GM18498 (cell line): ENCODE data around the gene LRP4.
A peak's percentile ranks its signal among the peaks of the same experiment; 100 is the strongest.

Source experiments
- ATAC-seq: cut with Tn5 transposase; IDR thresholded peaks from one replicate; pipeline ENCODE4 v1.9.1; 2021; ENCODE audit warnings: mild to moderate bottlenecking, moderate library complexity; ENCODE audit not compliant: unreplicated experiment

LRP4 gene

GRCh38 chr11:46850829-46851380 is 67.4 kb downstream of the LRP4 start:
- ATAC-seq, result no peak

- no peak for ATAC-seq
Observed at GRCh38 chr11:46849631-46850030, 68.7 kb downstream of the LRP4 start.

- ATAC-seq, result peak; percentile 7
Observed at GRCh38 chr11:46846510-46846830, 71.9 kb downstream of the LRP4 start.

- peak; percentile 95 for ATAC-seq
Observed at GRCh38 chr11:46845740-46846509, 72.4 kb downstream of the LRP4 start, which contains the start of gene CKAP5. Gene CKAP5 (minus strand): TSS chr11:46846280. CDS start chr11:46821231, 25,049 bp downstream.

GRCh38 chr11:46845440-46845739 is 73.0 kb downstream of the LRP4 start:
- no peak for ATAC-seq

- ATAC-seq, result no peak
Observed at GRCh38 chr11:46840116-46840515, 78.2 kb downstream of the LRP4 start.

GRCh38 chr11:46838501-46838900 is 79.8 kb downstream of the LRP4 start:
- ATAC-seq, result no peak

- ATAC-seq, result no peak
Observed at GRCh38 chr11:46837860-46838259, 80.5 kb downstream of the LRP4 start.

GRCh38 chr11:46836870-46837269 is 81.5 kb downstream of the LRP4 start:
- ATAC-seq, result no peak

- no peak for ATAC-seq
Observed at GRCh38 chr11:46836431-46836830, 81.9 kb downstream of the LRP4 start.

GRCh38 chr11:46835897-46836296 is 82.5 kb downstream of the LRP4 start:
- ATAC-seq, result no peak

- no peak for ATAC-seq
Observed at GRCh38 chr11:46834821-46835220, 83.5 kb downstream of the LRP4 start.

GRCh38 chr11:46832511-46833214 is 85.7 kb downstream of the LRP4 start:
- ATAC-seq, result no peak

GRCh38 chr11:46827995-46828394 is 90.4 kb downstream of the LRP4 start:
- no peak for ATAC-seq

GRCh38 chr11:46826310-46827044 is 91.9 kb downstream of the LRP4 start:
- peak; percentile 98 for ATAC-seq

GRCh38 chr11:46808799-46809431 is 109.4 kb downstream of the LRP4 start:
- no peak for ATAC-seq
